ENCODE data around the gene AK5.
A peak's percentile ranks its signal among the peaks of the same experiment; 100 is the strongest.

AK5 gene

GRCh38 chr1:77355010-77355409, 73.2 kb downstream of the AK5 start:
- no peak for DNase-seq

DNA sequence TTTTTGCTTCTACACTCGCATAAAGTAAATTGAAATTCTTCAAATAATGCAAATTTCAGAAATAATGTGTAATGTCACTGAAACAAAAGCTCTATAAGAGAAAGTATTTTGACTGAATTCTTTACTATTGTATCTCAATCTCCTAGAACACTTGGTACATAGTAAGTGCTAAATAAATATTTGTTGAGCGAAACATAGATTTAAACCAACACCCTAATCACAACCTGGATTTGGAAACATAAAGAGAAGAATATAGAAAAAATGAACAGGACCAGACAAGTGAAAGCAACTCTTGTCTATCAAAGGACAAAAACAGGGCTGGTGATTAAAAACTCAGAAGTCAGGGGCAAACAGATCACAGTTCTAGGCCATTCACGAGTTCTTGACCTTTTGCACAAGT, 74.3 kb downstream of the AK5 start:
- no peak for DNase-seq

- no peak for DNase-seq
Measured at GRCh38 chr1:77360256-77360655, 78.4 kb downstream of the AK5 start.

DNA sequence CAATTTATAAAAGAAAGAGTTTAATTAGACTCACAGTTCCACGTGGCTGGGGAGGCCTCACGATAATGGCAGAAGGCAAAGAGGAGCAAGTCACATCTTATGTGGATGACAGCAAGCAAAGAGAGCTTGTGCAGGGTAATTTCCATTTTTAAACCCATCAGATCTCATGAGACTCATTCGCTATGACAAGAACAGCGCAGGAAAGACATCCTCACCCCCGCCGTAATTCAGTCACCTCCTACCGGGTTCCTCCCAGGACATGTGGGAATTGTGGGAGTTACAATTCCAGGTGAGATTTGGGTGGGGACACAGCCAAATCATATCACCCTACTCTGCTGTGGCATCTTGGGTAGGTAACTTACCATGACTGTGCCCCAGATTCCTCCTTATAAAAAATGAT, 79.8 kb downstream of the AK5 start:
- DNase-seq, result no peak

DNA sequence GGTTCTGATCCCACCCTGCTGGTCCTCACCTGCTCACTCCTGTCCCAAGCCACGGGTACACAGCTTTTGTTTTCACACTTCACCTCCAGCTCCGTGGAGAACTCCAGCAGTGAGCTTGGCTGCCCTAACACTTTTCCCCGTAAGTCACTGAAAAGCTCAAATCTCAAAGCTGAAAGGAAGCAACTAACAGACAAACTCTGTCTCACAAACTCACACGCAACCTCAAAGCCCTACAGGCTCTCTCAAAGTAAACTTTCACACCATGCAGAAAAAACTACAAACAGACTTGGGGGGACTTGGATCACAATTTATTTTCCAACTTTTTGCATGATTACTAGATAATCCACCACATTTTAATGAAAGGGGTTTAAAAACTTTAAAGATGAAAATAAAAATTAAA, 88.3 kb downstream of the AK5 start:
- no peak for DNase-seq

DNA sequence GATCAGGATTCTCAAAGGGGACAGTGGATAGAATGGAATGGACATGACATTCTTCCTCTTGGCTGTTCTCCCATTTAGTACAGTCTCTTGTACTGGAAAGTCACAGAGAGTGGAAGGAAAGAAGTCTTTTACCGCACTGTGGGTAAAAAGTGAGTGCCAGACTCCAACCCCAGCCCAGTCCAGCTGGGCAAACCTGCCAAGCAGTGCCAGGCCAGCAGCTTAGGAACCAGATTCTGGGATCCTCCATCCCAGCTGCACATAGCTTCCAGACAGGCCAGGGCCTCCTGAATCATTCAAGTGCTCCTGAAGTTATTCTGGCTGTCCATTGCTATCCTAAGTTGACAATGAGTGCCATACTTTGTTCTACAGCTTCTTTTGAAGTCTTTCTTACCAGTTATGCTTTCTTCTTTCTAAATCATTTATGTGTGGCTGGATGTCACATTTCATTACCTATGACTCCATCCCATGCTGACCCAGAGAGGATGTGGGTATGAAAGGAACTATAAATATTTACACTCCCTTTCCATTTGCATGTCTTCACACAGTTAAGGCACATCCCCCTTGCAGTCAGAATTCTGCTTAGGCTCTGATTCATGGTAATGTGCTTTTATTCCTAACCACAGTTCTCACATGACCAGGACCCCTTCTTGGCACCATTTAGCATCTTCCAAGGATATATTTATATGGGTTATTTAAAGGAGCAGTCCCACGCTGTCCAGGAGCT, 88.9 kb downstream of the AK5 start:
- DNase-seq, result no peak

DNA sequence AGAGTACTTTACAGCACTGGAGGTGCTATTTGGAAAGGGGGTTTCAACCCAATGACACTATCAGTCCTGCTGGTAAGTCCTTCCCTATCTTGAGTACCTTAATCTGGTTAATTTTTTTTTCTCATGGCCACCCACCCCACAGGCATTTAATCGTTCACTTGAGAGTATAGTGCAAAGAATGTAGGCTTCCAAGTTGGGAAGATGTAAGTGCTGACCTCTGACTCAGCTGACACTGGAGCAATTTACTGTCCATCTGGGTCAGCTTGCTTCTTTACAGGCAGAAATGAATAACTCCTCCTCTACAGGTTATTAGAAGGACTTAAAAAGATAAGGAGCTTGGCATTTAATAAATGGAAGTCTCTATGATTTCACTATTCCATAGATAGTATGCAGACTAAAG, 89.6 kb downstream of the AK5 start:
- no peak for DNase-seq

GRCh38 chr1:77373702-77374101, 91.9 kb downstream of the AK5 start:
- no peak for DNase-seq

DNA sequence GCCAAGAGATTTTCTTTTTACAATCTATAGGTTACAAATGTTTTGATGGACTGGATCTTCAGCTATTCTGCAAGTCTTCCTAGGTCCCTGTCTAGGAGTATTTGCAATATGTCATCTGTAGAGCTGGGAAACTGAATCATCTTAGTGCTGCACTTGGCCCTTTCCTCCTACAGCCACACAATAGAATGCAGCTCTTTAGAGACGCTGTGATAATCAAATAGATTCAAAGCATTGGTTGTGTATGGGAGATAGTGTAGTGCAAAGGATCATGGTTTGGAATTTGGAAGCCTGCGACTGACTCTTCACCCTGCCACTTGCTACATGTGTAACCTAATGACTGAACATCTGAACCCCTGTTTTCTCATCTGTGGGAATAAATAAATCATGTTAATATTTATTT, 93.7 kb downstream of the AK5 start:
- no peak for DNase-seq

DNA sequence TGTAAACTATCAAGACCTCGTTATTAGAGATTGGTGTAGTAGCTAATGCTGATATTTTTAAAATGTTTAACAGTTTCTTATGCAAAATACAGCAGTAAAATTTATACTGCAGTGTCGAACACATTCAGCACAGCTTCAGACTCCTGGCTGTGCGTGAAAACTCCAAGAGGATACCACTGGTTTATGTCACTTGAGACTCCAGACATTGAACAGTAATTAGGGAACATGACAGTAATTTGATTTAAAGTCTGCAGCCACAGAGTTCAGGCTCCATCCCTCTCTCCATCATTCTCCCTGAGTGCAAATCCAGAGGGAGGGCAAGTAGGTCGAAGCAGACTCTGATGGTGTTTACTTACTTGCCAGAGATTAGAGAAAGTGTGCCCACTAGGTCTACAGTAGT, 94.2 kb downstream of the AK5 start:
- DNase-seq, result no peak

DNA sequence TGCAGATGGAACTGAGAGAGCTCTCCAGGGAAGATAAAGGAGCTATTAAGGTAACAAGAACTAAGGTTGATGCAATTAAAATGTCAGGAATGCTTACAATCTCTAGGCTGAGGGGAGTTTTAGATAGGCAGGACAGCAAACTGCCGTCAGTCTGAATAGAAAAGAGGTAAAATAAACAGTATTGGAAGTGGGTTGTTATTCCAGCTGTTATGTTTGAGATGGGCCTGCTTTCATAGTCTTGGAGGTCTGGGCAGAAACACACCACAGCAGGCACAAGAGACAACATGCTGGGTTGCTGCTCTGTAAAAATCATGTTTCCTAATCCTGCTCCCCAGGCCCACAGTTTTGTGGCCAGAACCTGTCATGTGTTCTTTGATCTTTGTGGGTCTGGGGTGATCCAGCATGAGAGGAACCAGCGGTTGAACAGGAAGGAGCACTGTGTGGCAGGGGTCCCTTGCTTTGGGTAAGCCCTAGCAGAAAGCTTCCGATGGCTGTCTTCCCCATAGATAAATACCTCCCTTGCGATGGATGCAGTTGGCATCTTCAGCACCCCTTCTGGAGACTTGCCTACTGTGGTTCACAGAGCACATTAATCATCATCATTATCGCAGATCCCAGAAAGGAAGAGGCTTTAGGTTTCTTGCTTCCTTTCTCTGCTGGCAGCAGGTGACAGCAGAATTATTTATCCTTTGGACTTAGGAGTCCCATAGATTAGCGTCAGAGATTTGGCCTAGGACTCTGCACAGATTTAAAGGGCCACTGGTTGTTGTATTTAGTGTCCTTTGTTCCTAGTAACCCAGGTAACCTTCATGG, 97.1 kb downstream of the AK5 start:
- peak; percentile 38 for DNase-seq

- no peak for DNase-seq
Measured at GRCh38 chr1:77382366-77382765, 100.5 kb downstream of the AK5 start.

- DNase-seq, result no peak
Measured at GRCh38 chr1:77383236-77383635, 101.4 kb downstream of the AK5 start.

DNA sequence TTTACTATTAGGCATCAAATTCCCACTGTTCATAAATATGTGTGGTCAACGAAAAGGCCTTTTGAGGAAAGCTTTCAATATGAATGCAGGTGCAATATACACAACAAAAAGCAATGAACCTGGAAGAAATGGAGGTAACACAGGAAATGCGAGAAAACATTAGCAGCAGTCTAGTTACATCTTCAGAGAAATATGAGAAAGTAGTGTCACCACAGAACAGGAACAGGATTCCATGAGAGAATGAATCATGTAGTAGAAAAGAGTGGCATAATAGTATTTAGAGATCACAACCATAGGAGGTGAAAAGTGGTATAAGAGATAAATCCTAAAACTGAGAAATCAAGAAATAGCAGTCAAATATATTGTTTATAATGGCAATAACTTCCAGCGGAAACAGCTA, 103.7 kb downstream of the AK5 start:
- DNase-seq, result no peak

- DNase-seq, result no peak
Measured at GRCh38 chr1:77386276-77386675, 104.5 kb downstream of the AK5 start.

GRCh38 chr1:77387553-77387952, 105.7 kb downstream of the AK5 start:
- no peak for DNase-seq

DNA sequence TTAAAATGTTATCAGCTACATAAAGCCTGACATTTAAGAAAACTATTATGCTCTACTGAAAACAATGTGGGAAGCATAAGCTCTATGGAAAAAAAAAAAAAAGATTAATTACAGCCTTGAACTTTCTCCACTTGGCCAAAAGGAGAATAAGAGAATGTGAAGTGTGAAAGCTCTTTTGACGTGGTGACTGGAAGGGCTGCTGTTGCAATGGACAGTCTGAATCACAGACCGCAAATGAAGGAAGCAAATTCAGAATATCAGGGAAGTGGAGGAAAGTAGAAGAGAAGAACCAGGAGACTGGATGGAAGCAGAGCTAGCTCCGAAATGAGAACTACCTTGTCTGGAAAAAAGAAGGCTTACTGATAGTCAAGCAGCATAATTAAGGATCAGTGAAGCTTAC, 106.8 kb downstream of the AK5 start:
- DNase-seq, result no peak

- no peak for DNase-seq
Measured at GRCh38 chr1:77392486-77392885, 110.7 kb downstream of the AK5 start.

- no peak for DNase-seq
Measured at GRCh38 chr1:77394166-77394565, 112.3 kb downstream of the AK5 start.

- DNase-seq, result no peak
Measured at GRCh38 chr1:77395051-77395450, 113.2 kb downstream of the AK5 start.

- no peak for DNase-seq
Measured at GRCh38 chr1:77398152-77398551, 116.3 kb downstream of the AK5 start.

DNA sequence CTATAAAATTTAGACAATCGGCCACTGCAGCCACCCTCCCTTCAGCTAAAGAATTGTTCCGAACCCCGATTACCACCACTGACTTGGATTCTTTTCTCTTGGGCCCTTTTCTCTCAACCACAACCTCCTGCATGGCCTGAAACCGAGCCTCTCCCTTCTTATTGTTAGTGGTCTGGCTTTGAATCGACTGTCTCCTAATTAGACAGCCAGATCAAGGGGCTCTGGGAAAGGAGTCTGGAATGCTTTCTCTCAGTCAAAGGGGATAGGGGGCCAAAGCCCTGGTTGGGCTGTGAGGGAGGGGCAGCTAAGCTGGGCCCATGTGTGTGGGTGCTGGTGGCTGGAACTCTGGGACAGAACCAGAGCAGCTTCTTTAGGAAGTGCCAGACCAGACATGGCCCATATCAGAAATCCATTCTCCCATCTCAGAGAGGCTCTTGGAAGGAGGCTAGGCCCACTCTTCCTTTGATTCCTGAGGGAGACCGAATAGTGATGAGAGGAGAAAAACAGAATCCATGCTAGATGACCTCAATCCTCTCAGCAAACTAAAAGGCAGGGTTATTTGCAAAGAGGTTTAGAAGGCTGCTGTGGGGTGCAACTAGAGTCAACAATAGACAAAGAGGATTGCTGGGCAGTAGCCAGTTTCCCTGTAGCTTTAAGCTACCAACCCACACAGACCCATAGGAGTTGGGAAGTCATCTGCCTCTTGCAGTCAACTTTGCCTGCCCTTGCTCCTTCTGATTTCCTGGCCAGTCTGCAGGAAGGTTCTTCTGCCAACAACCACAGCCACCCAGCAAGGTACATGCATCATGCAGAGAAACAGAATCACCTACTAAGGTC, 117.6 kb downstream of the AK5 start:
- DNase-seq, result no peak

- DNase-seq, result no peak
Measured at GRCh38 chr1:77400781-77401180, 119.0 kb downstream of the AK5 start.

DNA sequence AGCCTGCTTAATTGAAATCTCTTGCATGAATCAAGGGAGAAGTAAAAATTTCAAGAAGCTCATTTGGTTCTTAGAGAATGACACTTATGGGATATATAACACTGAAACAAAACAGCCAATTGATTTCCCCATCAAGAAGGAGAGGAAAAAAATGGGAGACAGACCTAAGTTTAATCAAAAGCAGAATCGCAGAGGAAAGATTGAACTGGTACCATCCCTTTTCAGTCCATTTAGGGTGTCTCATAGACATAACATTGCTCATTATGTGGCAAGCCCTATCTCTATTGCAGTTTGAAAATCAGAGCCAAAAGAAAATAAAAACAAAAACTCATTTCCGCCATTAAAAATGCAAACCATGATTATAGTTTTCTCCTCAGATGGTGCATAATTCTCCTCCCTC, 119.6 kb downstream of the AK5 start:
- DNase-seq, result no peak
